NCI-H524 (cell line): ENCODE results near the gene TRPM4.
"Not testable (repeated sequence)": the region's sequence is repeated elsewhere in the genome, so short reads cannot be mapped to it uniquely, and the experiment has no call there.

Experiments
- DNase-seq, 2 experiments: peaks; one replicate each; lab custom pipeline; 2025; lab: John Stamatoyannopoulos, UW

The TRPM4 gene

GRCh38 chr19:49151267-49152118 lies 6.1 kb upstream of the TRPM4 start:
- peak in 1 of 2 experiments; percentile 56 for DNase-seq

DNA sequence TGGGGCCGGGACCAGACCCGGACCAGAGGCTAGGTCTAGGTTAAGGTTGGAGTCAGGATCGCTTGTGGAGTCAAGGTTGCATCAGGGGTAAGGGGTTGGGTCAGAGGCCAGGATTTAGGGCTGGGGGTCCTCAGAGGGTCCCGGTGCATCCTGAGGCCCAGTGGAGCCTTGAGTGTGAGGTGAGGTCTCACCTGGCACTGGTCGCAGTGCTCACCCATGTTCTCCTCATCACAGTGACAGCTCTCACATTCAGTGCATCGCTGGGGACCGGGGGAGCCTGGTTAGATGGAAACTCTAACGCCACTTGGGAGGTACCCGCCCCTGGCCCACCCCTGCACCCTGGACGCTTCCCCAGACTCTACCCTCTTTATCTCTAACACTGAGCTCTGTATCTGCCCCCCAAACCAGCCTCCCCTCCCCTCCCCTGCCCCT lies 5.5 kb upstream of the TRPM4 start:
- DNase-seq, result no peak

DNA sequence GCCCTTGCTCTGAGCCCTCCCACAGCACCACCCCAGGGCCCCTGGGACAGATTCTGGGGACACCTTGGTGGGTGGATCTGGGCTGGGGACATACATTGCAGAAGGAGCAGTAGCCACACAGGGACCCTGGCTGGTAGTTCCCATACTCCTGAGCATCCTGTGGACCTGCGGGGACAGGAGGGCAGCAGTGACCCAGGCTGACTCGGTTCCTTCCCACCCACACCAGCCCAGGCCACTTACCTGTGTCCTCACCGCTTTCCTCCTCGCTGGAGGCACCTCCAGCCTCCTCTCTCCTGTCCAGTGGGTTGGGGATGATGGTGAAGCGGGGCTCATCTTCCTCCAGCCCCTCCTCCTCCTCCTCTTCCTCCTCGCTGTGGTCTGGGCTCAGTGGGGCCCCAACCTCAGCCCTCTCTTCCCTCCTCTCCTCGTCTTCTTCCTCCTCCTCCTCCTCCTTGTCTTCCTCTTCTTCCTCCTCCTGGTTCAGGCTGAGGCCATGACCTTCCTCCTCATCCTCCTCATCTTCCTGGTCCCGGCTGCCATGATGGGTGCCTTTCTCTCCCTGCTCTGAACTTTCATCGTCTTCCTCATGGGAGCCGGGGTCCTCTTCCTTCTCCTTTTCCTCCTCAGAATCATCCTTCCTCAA lies 4.3 kb upstream of the TRPM4 start:
- DNase-seq, result no peak

DNA sequence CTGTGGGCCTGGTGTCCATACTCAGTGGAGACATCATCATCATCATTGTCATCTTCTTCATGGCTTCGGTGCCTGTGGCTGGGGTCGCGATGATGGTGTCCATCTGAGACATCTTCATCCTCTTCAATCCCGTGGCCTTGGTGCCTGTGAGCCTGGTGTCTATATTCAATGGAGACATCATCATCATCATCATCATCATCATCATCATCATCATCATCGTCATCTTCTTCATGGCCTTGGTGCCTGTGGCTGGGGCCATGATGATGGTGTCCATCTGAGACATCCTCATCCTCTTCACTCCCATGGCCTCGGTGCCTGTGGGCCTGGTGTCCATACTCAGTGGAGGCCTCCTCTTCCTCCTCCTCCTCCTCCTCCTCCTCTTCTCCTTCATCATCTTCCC lies 3.3 kb upstream of the TRPM4 start:
- DNase-seq, result no peak

DNA sequence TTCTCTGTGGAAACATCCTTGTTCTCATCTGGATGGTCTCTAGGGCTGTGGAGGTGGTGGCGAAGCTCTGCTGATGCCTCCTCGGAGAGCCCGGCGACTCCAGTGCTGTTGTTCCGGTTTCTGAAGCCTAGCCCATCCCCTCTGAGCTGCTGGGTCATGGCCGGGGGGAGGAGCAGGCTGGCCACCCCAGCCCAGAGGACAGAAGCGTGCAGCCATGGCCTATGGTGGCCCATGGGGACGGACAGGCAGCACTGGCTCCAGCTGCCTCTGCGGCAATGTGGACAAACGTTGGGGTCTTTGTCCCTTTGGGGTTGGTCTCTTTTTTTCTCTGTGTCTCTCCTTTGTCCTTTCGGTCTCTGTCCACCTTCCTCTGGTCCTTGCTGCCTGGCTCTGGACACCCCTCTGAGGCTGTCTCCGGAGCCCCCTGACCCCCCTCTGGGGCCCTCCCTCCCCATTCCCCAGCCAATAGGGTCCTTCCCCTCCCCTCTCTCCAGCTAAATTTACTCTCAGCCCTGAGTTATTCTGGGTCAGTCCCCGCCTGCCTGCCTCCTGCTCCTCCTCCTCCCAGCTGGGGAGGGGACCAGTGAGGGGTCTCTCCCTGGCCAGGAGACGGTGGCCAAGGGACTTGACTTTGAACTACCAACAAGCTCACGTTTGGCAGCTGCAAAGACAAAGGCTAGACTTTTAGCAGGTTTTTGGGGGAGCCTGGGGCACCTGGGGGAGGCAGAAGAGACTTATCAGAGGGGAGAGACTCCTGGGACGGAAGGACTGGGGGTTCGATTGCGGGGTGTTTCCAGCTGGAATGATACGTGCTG lies 2.4 kb upstream of the TRPM4 start, which contains the start of gene HRC:
HRC (minus strand) TSS at position 392 of the 815 bp plus-strand sequence; CDS start at position 233, 159 bp downstream.
- DNase-seq, result no peak

GRCh38 chr19:49155820-49156346 lies 1.7 kb upstream of the TRPM4 start:
- peak in 1 of 2 experiments; percentile 72 for DNase-seq

DNA sequence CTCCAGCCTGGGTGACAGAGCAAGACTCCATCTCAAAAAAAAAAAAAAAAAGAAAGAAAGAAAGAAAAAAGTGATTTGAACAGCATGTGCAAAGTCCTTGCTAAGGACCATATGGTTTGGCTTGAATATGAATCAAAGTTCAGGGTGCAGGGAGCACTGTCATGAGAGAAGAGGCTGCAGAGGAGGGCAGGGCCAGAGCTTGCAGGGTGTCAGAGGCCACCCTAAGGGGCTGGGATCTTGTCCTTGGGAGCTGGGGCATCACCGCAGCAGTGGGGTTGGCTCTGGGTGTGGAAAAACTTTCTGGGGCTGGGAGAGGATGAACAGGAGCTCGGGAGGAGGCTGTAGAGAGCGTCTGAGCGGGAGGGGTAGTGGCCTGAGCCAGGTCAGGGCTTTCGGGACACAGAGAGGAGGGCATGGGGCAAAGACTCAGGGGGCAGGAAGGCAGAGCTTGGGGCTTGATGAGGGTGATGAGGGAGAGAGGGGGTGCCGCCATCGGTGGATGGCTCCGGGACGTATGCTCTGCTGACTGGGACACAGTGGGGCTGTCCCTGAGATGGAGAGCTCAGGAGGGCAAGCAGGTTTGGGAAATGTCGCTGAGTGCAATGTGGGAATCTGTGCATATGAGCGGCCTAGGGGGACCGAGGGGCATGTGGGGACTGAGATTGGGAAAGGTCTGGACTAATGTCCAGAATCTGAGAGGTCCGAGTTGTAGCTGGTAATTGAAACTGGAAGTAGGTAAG lies 3.0 kb downstream of the TRPM4 start:
- no peak for DNase-seq

DNA sequence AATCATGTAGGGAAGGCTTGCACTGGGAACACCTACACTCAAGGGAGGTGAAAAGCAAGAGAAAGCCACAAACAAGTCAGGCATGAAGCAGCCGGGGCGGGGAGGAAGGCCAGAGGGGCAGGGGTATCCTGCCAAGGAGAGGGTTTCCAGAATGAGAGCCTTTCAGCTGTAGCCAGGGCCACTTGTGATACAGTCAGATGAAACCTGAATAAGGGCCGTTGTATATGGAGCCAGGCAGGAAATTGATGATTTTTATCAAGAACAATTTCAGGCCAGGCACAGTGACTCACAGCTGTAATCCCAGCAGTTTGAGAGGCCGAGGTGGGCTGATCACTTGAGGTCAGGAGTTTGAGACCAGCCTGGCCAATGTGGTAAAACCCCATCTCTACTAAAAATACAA lies 4.4 kb downstream of the TRPM4 start:
- DNase-seq, result no peak

- DNase-seq, result no peak
Measured at GRCh38 chr19:49165111-49165750, 7.6 kb downstream of the TRPM4 start.

- peak in 1 of 2 experiments; percentile 20 for DNase-seq
Measured at GRCh38 chr19:49165865-49166301, 8.3 kb downstream of the TRPM4 start.

DNA sequence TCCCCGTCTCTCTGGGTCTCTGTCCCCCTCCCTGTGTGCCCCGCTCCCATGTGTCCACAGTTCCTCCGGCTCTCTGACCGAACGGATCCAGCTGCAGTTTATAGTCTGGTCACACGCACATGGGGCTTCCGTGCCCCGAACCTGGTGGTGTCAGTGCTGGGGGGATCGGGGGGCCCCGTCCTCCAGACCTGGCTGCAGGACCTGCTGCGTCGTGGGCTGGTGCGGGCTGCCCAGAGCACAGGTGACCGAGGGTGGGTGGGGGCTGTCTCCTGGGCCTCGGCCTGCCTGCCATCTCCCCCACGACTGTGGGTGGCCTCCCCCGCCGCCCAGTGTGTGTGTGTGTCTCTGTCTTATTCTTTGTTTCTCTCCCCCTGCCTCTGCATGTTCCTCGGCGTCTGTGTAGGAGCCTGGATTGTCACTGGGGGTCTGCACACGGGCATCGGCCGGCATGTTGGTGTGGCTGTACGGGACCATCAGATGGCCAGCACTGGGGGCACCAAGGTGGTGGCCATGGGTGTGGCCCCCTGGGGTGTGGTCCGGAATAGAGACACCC lies 10.3 kb downstream of the TRPM4 start:
- no peak for DNase-seq

- DNase-seq, result no peak
Measured at GRCh38 chr19:49168421-49168820, 10.8 kb downstream of the TRPM4 start.

DNA sequence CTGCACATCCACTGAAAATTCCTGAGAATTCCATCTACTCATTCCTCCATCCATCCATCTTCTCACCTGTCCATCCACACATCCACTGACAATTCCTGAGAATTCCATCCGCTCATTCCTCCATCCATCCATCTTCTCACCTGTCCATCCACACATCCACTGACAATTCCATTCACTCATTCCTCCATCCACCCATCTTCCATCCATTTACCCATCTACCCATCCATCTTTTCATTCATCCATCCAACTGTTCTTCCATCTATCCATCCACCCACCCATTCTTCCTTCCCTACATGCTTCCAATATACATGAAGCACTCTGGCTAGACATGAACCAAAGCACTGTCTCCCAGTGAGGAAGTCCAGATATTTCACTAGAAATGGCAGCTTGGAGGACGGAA lies 15.6 kb downstream of the TRPM4 start:
- no peak for DNase-seq

DNA sequence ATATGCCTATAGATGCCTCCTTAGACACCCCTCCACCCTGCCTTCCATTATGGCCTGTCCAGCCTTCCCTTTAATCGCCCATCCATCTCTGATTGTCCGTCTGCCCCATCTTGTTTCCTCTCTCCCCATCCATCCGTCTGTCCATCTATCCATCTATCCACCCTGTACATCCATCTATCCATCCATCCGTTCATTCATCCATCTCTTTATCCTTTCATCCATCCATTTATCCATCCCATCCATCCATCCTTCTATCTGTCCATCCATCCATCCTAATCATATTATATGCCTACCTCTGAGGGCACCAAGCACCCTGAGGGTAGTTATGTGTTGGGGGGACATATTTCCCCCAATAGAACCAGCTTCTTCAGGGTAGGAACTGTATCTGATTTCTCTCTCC lies 23.1 kb downstream of the TRPM4 start:
- DNase-seq, result no peak

DNA sequence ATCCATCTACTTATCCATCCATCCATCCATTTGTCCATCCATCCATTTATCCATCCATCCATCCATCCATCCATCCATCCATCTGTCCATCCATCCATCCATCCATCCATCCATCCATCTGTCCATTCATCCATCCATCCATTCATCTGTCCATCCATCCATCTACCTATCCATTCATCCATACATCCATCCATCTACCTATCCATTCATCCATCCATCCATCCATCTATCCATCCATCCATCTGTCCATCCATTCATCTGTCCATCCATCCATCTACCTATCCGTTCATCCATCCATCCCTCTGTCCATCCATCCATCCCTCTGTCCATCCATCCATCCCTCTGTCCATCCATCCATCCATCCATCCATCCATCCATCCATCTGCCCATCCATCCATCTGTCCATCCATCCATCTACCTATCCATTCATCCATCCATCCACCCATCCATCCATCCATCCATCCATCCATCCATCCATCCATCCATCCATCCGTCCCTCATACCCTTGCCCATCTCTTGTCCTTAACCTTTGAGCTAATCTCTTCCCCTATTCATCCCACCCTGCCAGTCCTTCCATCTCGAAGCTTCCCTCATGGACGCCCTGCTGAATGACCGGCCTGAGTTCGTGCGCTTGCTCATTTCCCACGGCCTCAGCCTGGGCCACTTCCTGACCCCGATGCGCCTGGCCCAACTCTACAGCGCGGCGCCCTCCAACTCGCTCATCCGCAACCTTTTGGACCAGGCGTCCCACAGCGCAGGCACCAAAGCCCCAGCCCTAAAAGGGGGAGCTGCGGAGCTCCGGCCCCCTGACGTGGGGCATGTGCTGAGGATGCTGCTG lies 24.6 kb downstream of the TRPM4 start:
- not testable (repeated sequence) for DNase-seq

- DNase-seq, result no peak
Measured at GRCh38 chr19:49182848-49183375, 25.3 kb downstream of the TRPM4 start.

- no peak for DNase-seq
Measured at GRCh38 chr19:49186108-49186507, 28.5 kb downstream of the TRPM4 start.

- no peak for DNase-seq
Measured at GRCh38 chr19:49188626-49189200, 31.1 kb downstream of the TRPM4 start.

DNA sequence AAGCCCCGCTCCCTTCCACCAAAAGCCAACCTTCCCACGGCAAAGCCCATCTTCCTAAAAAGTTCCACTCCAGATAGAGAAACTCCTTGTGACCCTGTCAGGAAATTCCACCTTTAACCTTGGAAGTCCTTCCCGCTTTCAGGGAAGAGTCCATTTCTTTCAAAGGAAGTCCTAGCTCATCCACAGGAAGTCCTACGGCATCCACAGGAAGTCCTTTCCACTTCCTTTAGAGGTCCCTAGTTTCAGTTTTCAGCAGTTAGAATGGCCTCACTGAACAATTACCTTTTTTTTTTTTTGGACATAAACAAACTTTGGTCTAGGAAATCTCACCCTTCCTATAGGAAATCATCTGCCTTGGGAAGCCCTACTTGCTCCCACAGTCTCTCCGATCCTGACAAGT lies 31.7 kb downstream of the TRPM4 start:
- no peak for DNase-seq
